Measurements from ENCODE around the gene ITIH3.
A peak's percentile ranks its signal among the peaks of the same experiment; 100 is the strongest.

ITIH3 gene

DNA sequence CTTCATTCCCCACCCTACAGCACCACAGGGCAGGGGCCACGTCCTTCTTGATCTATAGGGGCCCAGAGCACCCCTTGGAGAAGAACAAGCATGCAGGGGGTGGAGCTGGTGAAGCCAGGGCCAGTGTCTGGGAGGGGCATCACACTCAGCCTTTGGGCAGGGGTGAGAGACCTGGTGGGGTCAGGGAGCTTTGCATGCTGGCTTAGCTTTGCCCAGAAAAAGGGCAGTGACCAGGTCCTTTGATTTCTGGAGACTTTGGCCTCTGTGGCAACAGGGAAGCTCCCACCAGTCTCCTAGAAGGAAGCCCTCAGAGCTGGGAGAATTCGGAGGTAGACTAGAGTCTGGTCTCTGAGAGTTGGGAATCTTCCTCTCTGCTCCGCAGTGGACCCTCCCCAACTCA, 34.9 kb downstream of the ITIH3 start:
- no peak for DNase-seq (ENCODE audit: low read depth in 2 of 2)

DNA sequence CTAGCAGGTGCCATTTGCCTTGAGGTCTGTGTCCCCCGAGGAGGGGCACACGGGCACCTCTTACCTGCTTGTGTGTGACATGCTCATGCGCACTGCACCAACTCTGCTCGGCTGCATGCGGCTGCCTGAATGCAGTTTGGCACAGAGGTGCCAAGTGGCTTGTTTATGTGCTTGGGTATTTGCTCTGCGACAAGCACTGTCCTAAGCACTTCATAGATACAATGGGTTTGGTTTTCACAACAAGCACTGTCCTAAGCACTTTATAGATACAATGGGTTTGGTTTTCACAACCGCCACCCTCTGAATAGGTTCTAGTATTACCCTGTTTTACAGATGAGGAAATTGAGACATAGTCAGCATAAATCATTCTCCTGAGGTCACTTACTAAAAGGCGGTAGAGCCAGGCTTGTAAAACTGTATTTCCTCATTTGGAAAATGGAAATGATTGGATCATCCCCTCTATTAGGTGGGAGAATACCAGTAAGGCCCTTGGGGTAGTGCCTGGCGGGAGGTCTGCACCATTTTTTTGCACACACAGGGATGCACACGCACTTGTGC, 35.4 kb downstream of the ITIH3 start:
- no peak for DNase-seq (ENCODE audit: low read depth in 2 of 2)

DNA sequence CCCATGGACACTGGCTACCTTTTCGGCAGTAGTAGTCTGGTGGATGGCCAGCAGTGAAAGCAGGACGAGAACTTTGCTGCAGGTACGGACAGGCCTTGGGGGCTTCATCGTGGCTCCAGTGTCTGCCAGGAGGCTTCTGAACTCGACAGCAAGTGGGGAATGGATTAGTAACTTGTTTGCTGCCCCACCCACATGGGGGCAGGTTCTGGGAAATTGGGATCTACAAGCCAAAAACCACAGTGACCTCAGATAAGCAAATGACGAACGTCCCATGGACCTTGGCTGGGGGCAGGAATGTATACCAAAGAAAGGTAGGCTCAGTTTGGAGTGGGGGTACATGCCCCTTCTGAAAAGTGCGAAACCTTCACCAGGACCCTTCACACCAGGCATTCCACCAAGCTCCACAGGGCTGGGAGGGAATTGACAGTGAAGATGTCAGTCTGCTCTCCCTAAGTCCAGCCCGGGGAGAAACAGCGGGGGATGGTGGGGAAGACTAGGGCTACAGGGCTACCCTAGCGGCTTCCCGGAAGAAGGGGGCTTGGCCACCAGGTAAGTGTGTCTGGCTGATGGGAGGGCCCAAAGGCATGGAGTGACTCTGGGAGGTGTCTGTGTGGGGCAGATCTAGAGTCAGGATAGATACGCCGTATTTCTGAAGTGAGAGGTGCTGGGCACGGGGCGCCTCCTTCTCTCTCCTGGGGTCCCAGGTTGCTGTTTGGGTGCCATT, 36.1 kb downstream of the ITIH3 start, which contains the start of gene ITIH4:
ITIH4 (minus strand) TSS at position 138 of the 724 bp plus-strand sequence; CDS start at position 108, 30 bp downstream.
- no peak for DNase-seq (ENCODE audit: low read depth in 2 of 2)

DNA sequence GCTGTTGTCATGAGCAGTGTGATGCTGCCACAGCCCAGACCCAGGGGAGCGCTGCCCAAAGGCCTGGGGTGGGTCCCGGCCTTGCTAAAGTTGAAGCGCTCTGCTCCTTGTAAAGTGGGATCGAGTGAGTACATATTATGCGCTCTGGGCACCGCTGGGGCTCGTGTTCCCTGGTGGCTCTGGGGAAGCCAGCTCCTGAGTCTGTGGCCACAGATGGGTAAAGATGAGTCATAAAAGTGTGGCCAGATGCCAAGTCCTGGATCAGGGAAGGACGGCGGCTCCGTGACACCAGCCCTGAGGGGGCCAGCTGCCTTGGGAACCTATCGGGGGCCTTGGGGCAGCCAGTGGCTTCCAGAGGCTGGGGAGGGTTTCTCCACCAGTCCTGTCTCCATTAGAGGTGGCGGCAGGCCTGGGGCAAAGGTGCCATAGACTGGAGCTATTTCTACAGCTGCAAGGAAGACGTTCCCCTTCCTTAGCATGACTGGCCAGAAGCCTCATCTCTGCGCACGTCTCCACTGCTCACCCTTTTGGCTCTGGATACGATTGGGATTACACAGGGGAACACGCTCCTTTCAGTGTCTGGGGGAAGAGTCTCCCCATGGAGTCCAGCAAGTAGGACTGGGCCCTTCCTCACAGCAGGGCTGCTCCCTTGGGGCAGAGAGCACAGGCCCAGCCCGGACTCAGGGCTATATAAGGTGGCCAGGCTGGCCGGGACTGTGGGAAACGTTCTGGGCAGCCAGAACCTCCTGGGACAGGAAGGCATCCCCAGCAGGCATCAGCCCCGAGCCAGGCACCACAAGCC, 37.1 kb downstream of the ITIH3 start:
- DNase-seq (ENCODE audit: low read depth in 2 of 2): peak; percentile 36 to 46

DNA sequence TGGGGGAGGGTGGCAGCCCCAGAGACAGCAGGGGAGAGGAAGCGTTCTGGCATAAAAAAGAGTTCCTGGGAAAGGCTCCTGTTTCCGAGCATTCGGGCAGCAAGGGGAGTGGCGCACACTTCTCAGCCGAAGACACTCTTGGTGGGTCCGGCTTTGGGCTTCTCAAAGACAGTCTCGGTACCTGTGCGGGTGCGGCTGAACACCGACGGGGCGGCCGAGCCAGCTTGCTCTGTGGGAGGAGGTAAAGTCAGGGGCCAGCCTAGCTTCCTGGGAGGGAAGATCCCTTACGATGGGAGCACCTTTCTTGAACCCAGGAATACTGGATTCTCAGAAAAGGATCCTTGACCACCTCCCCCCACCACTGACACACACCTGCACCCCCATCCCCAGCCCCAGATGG, 38.6 kb downstream of the ITIH3 start:
- DNase-seq (ENCODE audit: low read depth in 2 of 2): no peak

DNA sequence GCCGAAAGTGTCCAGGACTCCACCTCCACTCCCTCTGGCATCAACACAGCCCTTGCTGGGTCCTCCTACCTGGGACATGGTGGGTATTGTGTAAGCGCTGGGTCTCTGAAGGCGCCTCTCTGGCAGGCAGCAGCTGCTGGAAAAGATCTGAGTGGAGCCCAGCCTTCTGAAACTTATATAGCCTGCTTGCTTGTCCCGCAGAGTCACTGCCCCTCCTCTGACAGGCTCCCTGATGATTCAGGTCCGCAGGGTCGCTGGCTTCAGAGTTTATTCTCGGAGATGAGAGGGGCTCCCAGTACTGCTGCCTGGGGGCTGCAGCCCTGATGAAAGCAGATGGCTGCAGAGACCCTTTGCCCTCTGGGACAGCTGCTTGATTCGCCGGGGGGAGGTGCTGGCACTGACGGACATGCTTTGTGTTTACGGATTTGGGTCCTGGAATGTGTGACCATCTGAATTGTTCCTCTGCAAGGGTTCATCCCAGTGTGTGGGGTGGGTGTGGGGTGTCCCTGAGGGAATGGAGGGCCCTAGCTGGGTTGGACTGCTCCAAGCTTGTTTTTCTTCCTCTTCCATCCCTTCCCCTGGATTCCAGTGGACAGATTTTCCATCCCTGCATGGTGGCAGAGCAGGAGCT, 40.4 kb downstream of the ITIH3 start, which contains the start of gene MUSTN1:
MUSTN1 (minus strand) TSS at position 149 of the 631 bp plus-strand sequence; CDS start at position 78, 71 bp downstream.
- peak in 1 of 2 experiments; percentile 1 for DNase-seq (ENCODE audit: low read depth in 2 of 2)

DNA sequence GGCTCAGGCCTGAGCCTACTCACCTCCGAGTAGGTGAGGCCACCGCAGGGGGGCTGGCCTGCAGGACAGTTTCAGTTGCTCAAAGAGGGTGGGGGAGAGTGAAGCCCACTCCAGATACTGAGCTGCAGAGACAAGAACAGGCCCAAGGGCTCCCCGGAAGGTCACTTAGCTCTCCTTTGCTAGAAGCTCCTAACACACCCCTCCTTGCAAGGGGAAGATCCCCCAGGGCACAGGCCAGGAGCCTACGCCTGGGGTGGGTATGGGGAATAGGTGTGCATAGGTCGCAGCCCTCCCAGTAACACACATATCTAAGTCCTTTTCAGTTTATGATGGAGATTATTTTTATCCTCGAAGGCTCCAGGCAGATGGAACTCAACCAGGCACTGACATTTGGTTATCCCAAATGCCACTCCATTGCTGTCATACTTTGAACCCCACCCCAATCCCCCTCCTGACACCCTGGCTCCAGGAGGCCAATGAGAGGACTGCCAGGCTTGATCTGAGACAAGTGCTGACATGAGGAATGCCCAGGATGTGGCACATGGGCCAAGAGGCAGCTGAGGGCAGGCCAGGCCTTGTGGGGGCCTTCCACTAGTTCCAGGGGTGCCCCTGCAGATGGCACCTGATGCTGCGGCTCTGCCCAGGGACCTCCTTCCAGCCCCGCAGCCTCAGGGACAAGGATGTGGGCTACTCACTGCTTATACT, 41.3 kb downstream of the ITIH3 start:
- DNase-seq (ENCODE audit: low read depth in 2 of 2): no peak

DNA sequence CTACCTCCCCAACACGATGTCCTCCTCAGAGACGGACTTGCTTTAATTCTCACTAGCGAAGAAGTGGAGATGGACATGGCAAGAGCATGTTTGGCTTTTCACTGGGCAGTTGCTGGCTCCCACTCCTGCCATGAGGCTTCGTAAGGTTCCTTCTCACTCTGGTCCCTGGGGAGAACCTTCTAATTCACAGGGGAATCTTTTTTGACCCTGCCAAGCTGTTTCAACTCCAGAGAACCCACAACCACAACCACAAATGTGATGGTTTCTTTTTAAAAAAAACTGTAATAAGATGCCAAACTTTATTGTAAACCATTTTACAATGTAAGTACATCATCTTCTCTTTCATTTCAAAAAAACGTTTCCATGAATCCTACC, 41.9 kb downstream of the ITIH3 start:
- no peak for DNase-seq (ENCODE audit: low read depth in 2 of 2)

DNA sequence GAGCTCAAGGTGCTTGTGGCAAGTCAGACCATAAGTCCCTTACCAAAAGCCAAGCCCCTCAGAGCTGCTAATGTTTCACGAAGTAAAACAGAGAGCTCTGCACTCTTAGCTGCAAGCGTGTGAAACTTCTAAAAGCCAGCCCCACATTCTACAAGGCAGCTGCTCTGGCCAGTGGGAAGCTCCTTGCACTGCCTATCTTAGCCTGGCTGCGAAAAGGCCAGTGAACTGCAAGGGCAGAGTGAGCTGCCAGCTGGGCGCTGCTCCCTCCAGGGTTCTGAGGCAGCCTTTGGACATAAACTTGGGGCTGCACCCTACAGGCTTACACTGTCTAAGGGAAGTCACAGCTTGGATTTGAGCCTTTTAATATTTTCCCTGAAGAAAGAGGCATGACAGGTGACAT, 42.4 kb downstream of the ITIH3 start:
- no peak for DNase-seq (ENCODE audit: low read depth in 2 of 2)

DNA sequence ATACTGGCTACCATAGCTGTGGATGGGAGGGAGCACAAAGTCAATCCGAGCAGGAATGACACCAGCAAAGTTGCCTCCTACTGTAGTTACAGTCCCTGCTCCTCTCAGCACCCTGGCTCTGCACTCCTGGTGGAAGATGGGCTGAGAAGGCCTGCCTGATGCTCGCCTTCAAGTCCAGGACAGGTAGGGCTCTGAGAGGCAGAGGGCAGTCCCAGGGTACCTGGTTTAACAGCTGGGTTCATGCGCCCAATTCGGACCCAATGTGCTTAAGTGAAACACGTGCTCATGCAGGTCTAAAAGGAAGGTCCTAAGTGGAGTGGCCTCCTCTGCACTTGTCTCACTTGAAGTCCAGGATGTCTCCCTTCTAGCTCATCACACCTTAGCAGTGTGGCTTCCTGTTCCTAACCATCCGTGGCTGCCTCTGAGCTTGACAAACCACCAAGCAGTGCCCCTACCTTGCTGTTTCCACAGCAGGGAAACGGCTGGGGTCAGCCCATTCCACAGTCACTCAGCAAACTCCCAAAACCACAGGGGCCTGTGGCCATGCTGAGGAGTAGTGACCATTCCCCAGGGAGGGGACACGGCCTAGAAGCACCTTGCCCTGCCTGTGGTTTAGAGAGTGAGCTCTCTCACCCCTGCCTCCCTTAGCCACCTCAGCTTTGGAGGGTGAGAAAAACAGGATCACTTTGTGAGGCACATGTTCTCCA, 44.1 kb downstream of the ITIH3 start:
- no peak for DNase-seq (ENCODE audit: low read depth in 2 of 2)

DNA sequence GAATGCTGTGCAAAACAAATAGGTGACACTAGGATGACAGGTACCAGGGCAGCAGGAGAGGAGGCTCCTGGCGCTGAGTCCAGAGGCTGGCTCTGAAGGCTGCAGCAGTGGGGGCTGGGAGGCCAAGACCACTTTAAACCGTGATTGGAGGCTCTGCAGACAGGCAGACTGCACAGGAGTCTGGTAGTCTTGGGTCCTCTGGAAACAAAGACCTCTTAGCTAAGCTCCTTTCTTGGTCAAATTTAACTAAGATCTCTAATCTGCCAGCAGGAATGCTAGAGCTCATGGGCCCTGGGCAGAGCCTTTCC, 44.6 kb downstream of the ITIH3 start:
- DNase-seq (ENCODE audit: low read depth in 2 of 2): no peak

DNA sequence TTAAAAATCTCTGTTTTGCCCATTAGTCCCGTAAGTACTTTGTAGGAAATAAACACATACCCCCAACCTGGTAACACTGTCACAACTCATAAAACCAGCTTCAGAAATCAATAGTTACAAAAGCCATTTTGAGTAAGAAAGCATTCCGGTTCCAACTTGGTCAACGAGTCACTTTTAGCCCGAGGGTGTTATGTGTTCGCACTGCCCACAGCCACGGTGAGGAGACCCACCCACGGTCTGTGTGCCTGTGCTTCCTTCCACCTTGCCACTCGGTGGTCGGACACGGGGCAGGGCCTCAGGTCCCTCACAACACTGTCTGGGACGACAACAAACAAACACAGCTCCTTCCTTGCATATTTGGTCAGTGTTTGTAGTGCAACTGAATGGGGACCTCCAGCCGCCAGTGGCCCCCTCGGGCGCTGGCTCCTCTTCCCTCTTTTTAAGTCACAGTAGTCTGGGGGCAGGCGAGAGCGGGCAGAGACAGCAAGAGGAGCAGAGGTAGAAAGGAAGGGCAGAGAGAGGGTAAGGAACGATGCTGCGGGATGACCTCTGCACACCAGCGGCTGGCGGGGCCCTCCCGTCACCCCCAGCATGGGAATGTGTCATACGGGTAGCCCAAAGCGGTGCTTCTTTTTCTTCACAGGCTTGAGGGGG, 45.4 kb downstream of the ITIH3 start:
- no peak for DNase-seq (ENCODE audit: low read depth in 2 of 2)

DNA sequence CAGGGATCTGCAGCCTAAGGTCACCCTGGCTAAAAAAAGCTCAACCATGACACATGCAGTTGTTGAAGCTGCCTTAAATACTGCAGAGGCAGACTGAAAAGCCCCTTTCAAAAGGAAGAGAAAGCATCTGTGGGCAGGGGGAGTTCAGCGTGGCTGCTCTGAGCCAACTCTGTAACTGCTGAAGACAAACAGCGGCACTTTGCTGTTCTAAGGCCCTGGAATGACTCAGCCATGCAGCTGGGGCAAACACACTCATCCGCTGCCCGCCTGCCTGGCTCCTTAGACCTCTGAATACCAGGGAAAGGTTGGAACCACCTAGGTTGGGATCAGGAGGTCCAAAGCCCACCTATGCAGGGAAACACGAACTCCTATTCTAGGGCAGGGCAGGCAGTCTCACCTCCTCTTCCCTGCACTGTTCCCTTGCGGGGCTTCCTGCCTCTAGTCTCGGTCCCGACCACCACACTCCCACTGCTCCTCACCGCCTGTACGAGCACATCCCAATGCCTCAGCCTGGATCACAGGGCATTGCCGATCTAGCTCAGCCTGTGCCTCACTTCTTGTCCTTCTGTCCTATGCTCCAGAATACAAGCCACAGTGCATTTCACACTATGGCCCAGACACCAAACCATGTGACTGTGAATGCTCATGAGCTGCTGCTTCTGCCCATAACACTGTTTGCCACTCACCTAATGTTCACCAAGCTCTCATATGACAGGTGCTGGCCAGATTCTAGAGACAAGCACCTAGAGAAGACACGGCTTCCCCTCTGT, 46.8 kb downstream of the ITIH3 start:
- no peak for DNase-seq (ENCODE audit: low read depth in 2 of 2)

DNA sequence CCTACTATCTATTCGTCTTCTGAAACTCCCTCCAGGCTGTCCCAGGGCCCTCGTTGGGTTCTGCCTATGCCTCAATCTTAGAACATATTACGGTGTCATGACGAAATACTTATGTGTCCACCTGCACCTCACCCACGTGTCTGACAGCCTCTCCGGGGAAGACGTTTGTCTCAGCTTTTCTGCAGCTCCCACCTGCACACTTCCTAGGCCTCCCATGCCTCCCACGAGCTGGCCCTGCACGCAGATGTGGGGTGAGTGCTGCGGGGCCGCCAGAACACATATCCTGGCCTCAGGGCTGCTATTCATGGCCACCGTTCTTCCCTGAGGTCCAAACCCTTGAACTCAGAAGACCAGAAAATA, 47.4 kb downstream of the ITIH3 start:
- DNase-seq (ENCODE audit: low read depth in 2 of 2): no peak

DNA sequence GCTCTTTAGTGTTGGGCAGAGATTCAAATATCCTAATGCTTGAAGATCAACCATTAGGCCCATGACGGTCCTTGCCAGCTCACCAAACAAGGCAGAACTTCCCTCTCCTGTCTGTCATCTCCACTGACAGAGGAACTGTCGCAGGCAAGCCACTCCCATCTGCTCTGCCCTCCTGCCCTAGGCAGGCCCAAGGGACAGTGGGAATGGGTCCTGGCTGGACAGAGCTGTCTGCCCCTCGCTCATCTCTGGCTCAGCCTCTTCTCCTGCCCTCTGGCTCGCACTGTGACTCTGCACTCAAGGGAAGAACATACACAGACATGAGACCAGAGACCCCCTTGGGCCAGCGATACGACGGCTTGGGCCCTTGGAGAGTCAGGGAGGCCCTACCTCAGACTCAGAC, 47.8 kb downstream of the ITIH3 start:
- no peak for DNase-seq (ENCODE audit: low read depth in 2 of 2)

DNA sequence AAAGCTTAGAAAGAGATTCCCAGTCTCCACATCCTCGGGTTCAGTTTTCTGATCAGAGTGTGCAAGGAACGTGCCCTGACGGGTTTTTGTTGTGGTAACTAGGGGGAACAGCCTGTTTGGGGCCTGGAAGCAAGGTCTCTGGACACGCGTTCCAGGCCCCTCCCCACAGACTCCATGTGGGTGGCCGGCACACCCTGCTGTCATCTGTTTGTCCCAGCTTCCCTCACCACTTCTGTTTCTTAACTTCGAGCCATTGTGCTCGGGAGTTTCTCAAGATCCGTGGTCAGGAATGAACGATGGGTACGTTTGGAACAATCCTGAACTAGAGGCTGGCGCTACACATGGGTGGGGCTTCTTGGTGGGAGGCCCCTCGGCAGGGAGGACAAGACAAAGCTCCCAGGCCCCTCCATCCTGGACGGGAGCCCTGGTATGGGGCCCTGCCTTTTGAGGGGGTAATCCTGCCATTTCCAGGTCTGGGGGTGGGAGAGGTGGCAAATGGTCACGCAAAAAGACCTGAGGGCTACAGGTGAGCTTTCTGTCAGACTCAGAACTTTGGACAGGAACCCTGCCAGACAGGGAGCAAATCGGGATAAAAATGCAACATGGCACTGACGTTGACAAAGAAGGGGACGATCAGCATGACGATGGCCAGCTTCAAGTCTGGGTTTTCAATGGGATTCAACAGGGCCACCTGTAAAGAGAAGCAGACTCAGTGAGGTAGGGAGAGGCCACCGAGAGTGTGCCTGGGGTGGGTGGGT, 48.7 kb downstream of the ITIH3 start:
- no peak for DNase-seq (ENCODE audit: low read depth in 2 of 2)

DNA sequence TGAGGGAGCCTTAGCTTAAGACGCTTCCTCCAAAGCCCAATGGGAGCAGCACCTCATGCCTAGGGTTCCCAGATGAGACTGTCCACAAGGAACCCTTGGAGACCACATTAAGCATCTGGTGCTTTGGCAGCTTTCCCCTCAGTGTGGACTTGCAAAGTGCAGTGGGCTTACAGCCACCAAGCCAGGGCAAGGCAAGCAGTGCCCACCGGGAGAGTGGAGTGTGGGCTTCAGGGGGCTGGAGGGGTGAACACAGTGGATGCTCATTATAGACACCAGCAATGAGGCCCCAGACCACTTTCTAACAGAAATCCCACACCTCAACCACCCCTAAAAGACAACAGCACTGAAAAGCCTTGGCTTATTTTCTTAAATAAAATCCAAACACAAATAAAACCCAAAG, 49.3 kb downstream of the ITIH3 start:
- no peak for DNase-seq (ENCODE audit: low read depth in 2 of 2)

DNA sequence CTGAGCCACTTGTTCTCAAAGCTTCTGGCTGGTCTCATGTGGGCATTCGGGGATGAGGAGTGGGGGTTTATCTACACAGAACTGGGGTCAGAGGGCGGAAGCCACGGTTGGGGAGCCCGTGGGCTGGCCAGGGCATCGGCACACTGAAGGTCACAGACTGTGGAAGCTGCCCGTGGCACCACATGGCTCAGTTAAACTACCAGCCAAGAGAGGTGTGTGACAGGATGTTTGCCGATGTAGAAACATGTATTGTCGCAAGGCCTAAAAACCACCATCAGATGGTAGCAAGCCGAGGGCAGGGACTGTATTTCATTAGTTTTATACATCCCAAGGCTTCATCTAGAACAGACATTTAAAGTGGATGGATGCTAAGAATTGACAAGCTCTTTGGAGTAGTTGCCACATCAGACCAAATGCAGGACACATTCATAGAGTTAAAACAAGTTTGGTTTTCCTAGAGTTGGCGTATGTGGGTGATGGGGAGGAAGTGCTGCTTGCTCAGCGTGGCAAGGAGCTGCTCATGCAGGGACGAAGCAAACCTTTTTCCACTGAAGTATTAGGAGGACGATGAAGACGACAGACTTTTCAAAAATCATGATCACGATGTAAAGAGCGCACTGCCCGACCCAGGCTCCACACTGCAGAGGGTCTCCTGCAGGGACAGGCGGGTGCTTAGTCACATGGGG, 49.8 kb downstream of the ITIH3 start:
- no peak for DNase-seq (ENCODE audit: low read depth in 2 of 2)

DNA sequence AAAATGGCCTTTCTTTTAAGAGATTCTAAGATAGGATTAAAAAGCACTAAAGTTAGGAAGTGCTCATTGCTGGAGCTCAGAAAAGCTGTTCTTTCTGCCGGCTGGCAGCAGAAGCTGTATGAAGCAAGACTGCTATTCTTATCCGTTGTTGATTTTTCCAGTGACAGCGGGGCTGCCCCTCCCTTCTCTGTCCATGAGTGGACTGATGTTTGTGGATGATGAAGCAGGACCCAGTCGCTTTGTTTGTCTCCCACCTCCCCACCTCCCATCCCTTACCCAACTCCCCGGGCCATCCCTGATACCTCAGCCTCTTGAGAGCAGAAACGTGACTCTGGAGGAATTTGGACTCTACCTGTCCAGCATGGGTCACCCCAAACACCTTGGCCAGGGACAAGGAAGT, 50.6 kb downstream of the ITIH3 start:
- DNase-seq (ENCODE audit: low read depth in 2 of 2): no peak
